Measurements from ENCODE around the gene MTO1. TPM values are rescaled to one million over a fixed set of nuclear protein-coding genes. Genes with fewer than 3 reads are reported as not detected.
"Not testable (repeated sequence)": the region's sequence is repeated elsewhere in the genome, so short reads cannot be mapped to it uniquely, and the experiment has no call there.

MTO1 gene
- total RNA-seq, 2 experiments from 2014 or later, result 65.4 to 70.4 TPM

GRCh38 chr6:73471686-73472290 is 10.3 kb downstream of the MTO1 start:
- DNase-seq, result no peak
- H3K4me1 Mint-ChIP-seq, result peaks cover 19% of the 10 kb centered on the region
- H3K36me3 Mint-ChIP-seq, result peaks cover 40% of the 10 kb centered on the region
- H3K4me3 Mint-ChIP-seq, result peak overlapping the region; percentile 64
- no peaks in the 10 kb centered on the region for H3K27me3 Mint-ChIP-seq
- no peaks in the 10 kb centered on the region for H3K9me3 Mint-ChIP-seq
- POLR2A ChIA-PET, result interaction anchor here (0.8 to 4.8 kb wide), 6 partner anchors 9 to 183 kb away, joined by 3 to 40 read pairs (median 4); partner anchors contain the start of genes CGAS, EEF1A1, MTO1 and SLC17A5
- ATAC-seq (ENCODE audit: low read depth), result peak; percentile 51
- peak overlapping the region; percentile 79 for H3K27ac Mint-ChIP-seq

GRCh38 chr6:73476723-73477122 is 15.2 kb downstream of the MTO1 start:
- DNase-seq (no peak), ATAC-seq (ENCODE audit: low read depth) (no peak)
- Mint-ChIP-seq H3K27ac (no peak overlapping the region), H3K27me3 (no peaks in the 10 kb centered on the region), H3K36me3 (peaks cover 33% of the 10 kb centered on the region), H3K9me3 (no peaks in the 10 kb centered on the region), H3K4me3 (no peak overlapping the region), H3K4me1 (peaks cover 8% of the 10 kb centered on the region)
- POLR2A ChIA-PET, result interaction anchor here (0.6 to 1.8 kb wide), 5 partner anchors 16 to 166 kb away, joined by 3 to 5 read pairs (median 3); partner anchors contain the start of gene MTO1

GRCh38 chr6:73477407-73477806 is 15.9 kb downstream of the MTO1 start:
- no peaks in the 10 kb centered on the region for H3K27me3 Mint-ChIP-seq
- ATAC-seq (ENCODE audit: low read depth) (no peak), DNase-seq (no peak)
- peaks cover 34% of the 10 kb centered on the region for H3K36me3 Mint-ChIP-seq
- H3K9me3 Mint-ChIP-seq, result no peaks in the 10 kb centered on the region
- peaks cover 2% of the 10 kb centered on the region for H3K4me1 Mint-ChIP-seq
- H3K4me3 Mint-ChIP-seq, result no peak overlapping the region
- POLR2A ChIA-PET, result interaction anchor here (0.7 to 0.9 kb wide), 2 partner anchors 15 to 858 kb away, joined by 3 read pairs; no protein-coding TSS in a partner anchor
- H3K27ac Mint-ChIP-seq, result no peak overlapping the region

GRCh38 chr6:73481969-73482368 is 20.4 kb downstream of the MTO1 start:
- DNase-seq (no peak), ATAC-seq (ENCODE audit: low read depth) (no peak)
- H3K9me3 Mint-ChIP-seq, result no peaks in the 10 kb centered on the region
- H3K36me3 Mint-ChIP-seq, result peaks cover 37% of the 10 kb centered on the region
- H3K27me3 Mint-ChIP-seq, result no peaks in the 10 kb centered on the region
- POLR2A ChIA-PET, result interaction anchor here (0.6 kb wide), 1 partner anchor 31 kb away, joined by 5 read pairs; no protein-coding TSS in a partner anchor
- no peak overlapping the region for H3K27ac Mint-ChIP-seq
- no peak overlapping the region for H3K4me3 Mint-ChIP-seq
- no peaks in the 10 kb centered on the region for H3K4me1 Mint-ChIP-seq

- no peak overlapping the region for H3K27ac Mint-ChIP-seq
- no peaks in the 10 kb centered on the region for H3K4me1 Mint-ChIP-seq
- peaks cover 5% of the 10 kb centered on the region for H3K9me3 Mint-ChIP-seq
- H3K36me3 Mint-ChIP-seq, result peaks cover 47% of the 10 kb centered on the region
- H3K4me3 Mint-ChIP-seq, result no peak overlapping the region
- POLR2A ChIA-PET, result no interaction called here
- ATAC-seq (ENCODE audit: low read depth), result no peak
- no peaks in the 10 kb centered on the region for H3K27me3 Mint-ChIP-seq
- no peak for DNase-seq
Observed at GRCh38 chr6:73484438-73484837, 22.9 kb downstream of the MTO1 start.

GRCh38 chr6:73487473-73487872 is 25.9 kb downstream of the MTO1 start:
- H3K4me3 Mint-ChIP-seq, result no peak overlapping the region
- no peaks in the 10 kb centered on the region for H3K4me1 Mint-ChIP-seq
- H3K36me3 Mint-ChIP-seq, result peaks cover 56% of the 10 kb centered on the region
- no peak for DNase-seq
- ATAC-seq (ENCODE audit: low read depth), result no peak
- H3K27ac Mint-ChIP-seq, result no peak overlapping the region
- peaks cover 5% of the 10 kb centered on the region for H3K9me3 Mint-ChIP-seq
- H3K27me3 Mint-ChIP-seq, result no peaks in the 10 kb centered on the region
- POLR2A ChIA-PET, result interaction anchor here (0.8 to 1.2 kb wide), 3 partner anchors 26 to 115 kb away, joined by 3 read pairs; no protein-coding TSS in a partner anchor

- Mint-ChIP-seq H3K27me3 (no peaks in the 10 kb centered on the region), H3K4me3 (no peak overlapping the region), H3K27ac (no peak overlapping the region), H3K4me1 (no peaks in the 10 kb centered on the region), H3K36me3 (peaks cover 49% of the 10 kb centered on the region), H3K9me3 (peaks cover 5% of the 10 kb centered on the region)
- ATAC-seq (ENCODE audit: low read depth), result no peak
- POLR2A ChIA-PET, result interaction anchor here (0.5 kb wide), 1 partner anchor 31 kb away, joined by 3 read pairs; no protein-coding TSS in a partner anchor
- DNase-seq, result no peak
Observed at GRCh38 chr6:73491377-73491776, 29.8 kb downstream of the MTO1 start.

- POLR2A ChIA-PET, result interaction anchor here (1.0 kb wide), 1 partner anchor 19 kb away, joined by 3 read pairs; no protein-coding TSS in a partner anchor
- Mint-ChIP-seq H3K9me3 (no peaks in the 10 kb centered on the region), H3K4me3 (no peak overlapping the region), H3K4me1 (no peaks in the 10 kb centered on the region), H3K36me3 (peaks cover 16% of the 10 kb centered on the region), H3K27ac (no peak overlapping the region), H3K27me3 (no peaks in the 10 kb centered on the region)
- no peak for ATAC-seq (ENCODE audit: low read depth)
- DNase-seq, result no peak
Observed at GRCh38 chr6:73497915-73498314, 36.4 kb downstream of the MTO1 start.

- peaks cover 4% of the 10 kb centered on the region for H3K4me1 Mint-ChIP-seq
- ATAC-seq (ENCODE audit: low read depth) (no peak), DNase-seq (no peak)
- H3K27me3 Mint-ChIP-seq, result no peaks in the 10 kb centered on the region
- H3K4me3 Mint-ChIP-seq, result no peak overlapping the region
- H3K9me3 Mint-ChIP-seq, result no peaks in the 10 kb centered on the region
- peak overlapping the region; percentile 53 for H3K27ac Mint-ChIP-seq
- POLR2A ChIA-PET, result interaction anchor here (1.0 to 1.9 kb wide), 2 partner anchors 17 to 41 kb away, joined by 3 to 7 read pairs; partner anchors contain the start of gene MTO1
- peaks cover 22% of the 10 kb centered on the region for H3K36me3 Mint-ChIP-seq
Observed at GRCh38 chr6:73503027-73503772, 41.7 kb downstream of the MTO1 start.

- no peak for DNase-seq
- no peak for ATAC-seq (ENCODE audit: low read depth)
- Mint-ChIP-seq H3K4me1 (peaks cover 4% of the 10 kb centered on the region), H3K27me3 (no peaks in the 10 kb centered on the region), H3K27ac (no peak overlapping the region), H3K9me3 (no peaks in the 10 kb centered on the region), H3K36me3 (peaks cover 21% of the 10 kb centered on the region), H3K4me3 (no peak overlapping the region)
- POLR2A ChIA-PET, result interaction anchor here (1.9 kb wide), 1 partner anchor 16 kb away, joined by 7 read pairs; no protein-coding TSS in a partner anchor
Observed at GRCh38 chr6:73504160-73504559, 42.6 kb downstream of the MTO1 start.

GRCh38 chr6:73505142-73505541 is 43.6 kb downstream of the MTO1 start:
- H3K9me3 Mint-ChIP-seq, result no peaks in the 10 kb centered on the region
- peaks cover 5% of the 10 kb centered on the region for H3K4me1 Mint-ChIP-seq
- no peak overlapping the region for H3K4me3 Mint-ChIP-seq
- H3K27ac Mint-ChIP-seq, result no peak overlapping the region
- DNase-seq (no peak), ATAC-seq (ENCODE audit: low read depth) (no peak)
- H3K36me3 Mint-ChIP-seq, result peaks cover 23% of the 10 kb centered on the region
- no peaks in the 10 kb centered on the region for H3K27me3 Mint-ChIP-seq
- POLR2A ChIA-PET, result no interaction called here

- H3K27ac Mint-ChIP-seq; POLR2A ChIA-PET; DNase-seq; H3K9me3 Mint-ChIP-seq; ATAC-seq (ENCODE audit: low read depth); H3K4me3 Mint-ChIP-seq; H3K4me1 Mint-ChIP-seq; H3K27me3 Mint-ChIP-seq: not testable (repeated sequence)
- H3K36me3 Mint-ChIP-seq, result peaks cover 20% of the 10 kb centered on the region
Observed at GRCh38 chr6:73505705-73506104, 44.2 kb downstream of the MTO1 start.

- Mint-ChIP-seq H3K4me1 (peaks cover 5% of the 10 kb centered on the region), H3K36me3 (peaks cover 18% of the 10 kb centered on the region), H3K27ac (no peak overlapping the region), H3K4me3 (no peak overlapping the region), H3K9me3 (no peaks in the 10 kb centered on the region), H3K27me3 (no peaks in the 10 kb centered on the region)
- no peak for ATAC-seq (ENCODE audit: low read depth)
- POLR2A ChIA-PET, result no interaction called here
- no peak for DNase-seq
Observed at GRCh38 chr6:73506246-73506645, 44.7 kb downstream of the MTO1 start.

All from activated naive CD8-positive, alpha-beta T cell treated with anti-CD3 and anti-CD28 coated beads, Interleukin-2, amount 10 ng/mL, durations not matched to agents 7 days and 5 days (primary cell).